ENCODE measurements around the gene FKBP14. TPM values are rescaled to one million over a fixed set of nuclear protein-coding genes. Genes with fewer than 3 reads are reported as not detected.
"Not testable (repeated sequence)": the region's sequence is repeated elsewhere in the genome, so short reads cannot be mapped to it uniquely, and the experiment has no call there.

Gene FKBP14
- total RNA-seq, 1 experiment from 2014 or later, result 29.8 TPM

DNA sequence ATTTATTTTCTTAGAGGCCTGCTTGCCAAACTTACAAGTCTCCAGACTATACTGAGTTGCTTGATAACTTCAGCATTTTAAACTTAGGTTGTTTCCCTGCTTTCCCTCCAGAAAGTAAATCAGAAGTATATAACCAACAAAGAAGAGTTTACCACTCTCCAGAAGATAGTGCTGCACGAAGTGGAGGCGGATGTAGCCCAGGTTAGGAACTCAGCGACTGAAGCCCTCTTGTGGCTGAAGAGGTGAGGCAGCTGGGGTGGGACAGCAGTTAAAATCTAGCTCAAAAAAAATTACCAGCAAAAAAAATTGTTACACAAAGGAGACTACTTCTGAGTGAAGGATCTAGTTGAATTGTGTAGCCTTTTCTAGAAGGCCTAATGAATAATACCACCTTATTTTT is 35.3 kb upstream of the FKBP14 start:
- not testable (repeated sequence) for BruUV-seq (replicated peaks); H3K9me3 ChIP-seq (ENCODE audit: insufficient read depth, low read depth)
- POLR2A ChIA-PET (ENCODE audit: unreplicated experiment), result interaction anchor here (0.6 to 0.7 kb wide), 3 partner anchors 33 to 110 kb away, joined by 3 to 13 read pairs (median 7); no protein-coding TSS in a partner anchor

DNA sequence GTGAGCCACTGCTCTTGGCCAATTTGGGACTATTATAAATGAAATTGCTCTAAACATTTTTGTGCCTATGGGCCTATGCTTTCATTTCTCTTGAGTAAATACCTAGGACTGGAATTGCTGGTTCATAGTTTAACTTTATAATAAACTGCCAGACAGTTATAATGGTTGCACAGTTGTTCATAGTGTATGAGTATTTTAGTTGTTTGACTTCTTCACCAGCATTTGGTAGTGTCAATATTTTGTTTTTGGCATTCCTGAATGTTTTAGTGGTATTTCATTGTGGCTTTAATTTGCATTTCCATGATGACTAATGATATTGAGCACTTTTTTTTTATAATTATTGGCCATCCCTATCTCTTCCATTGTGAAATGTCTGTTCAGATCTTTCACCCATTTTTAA is 31.2 kb upstream of the FKBP14 start:
- ChIA-PET CTCF (interaction anchor here (0.6 to 0.7 kb wide), 2 partner anchors 415 to 471 kb away, joined by 3 to 6 read pairs; no protein-coding TSS in a partner anchor), POLR2A (ENCODE audit: unreplicated experiment) (no interaction called here)
- no TSS peak for BruUV-seq (replicated peaks)

More for the DNA sequence above, 35.3 kb upstream of the FKBP14 start:
- H3K4me3 ChIP-seq; H3K36me3 ChIP-seq (ENCODE audit: low read depth); H3K4me2 ChIP-seq; H3K27ac ChIP-seq; H3K27me3 ChIP-seq (ENCODE audit: insufficient read depth, low read depth); H3K9me2 ChIP-seq (ENCODE audit: insufficient read depth); H2AFZ ChIP-seq; H4K20me1 ChIP-seq (ENCODE audit: insufficient read depth); H3K79me2 ChIP-seq (ENCODE audit: low read depth); H3F3A ChIP-seq (ENCODE audit: insufficient read depth, low read depth); H3K4me1 ChIP-seq (replicated peaks; ENCODE audit: insufficient read depth): not testable (repeated sequence)
- peak in 1 of 2 experiments; percentile 42 for DNase-seq
- TF ChIP-seq, protein P1, sequence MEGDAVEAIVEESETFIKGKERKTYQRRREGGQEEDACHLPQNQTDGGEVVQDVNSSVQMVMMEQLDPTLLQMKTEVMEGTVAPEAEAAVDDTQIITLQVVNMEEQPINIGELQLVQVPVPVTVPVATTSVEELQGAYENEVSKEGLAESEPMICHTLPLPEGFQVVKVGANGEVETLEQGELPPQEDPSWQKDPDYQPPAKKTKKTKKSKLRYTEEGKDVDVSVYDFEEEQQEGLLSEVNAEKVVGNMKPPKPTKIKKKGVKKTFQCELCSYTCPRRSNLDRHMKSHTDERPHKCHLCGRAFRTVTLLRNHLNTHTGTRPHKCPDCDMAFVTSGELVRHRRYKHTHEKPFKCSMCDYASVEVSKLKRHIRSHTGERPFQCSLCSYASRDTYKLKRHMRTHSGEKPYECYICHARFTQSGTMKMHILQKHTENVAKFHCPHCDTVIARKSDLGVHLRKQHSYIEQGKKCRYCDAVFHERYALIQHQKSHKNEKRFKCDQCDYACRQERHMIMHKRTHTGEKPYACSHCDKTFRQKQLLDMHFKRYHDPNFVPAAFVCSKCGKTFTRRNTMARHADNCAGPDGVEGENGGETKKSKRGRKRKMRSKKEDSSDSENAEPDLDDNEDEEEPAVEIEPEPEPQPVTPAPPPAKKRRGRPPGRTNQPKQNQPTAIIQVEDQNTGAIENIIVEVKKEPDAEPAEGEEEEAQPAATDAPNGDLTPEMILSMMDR (conservative IDR thresholded peaks at IDR 0.05), result peak; percentile 64
- intact Hi-C loops (cut with micrococcal nuclease; ENCODE audit: unreplicated experiment), result loop anchor here (1.0 to 10.0 kb wide), 9 partner anchors 49 to 1135 kb away; partner anchors contain the start of gene ZNRF2
- CTCF ChIA-PET, result interaction anchor here (0.7 to 1.6 kb wide), 12 partner anchors 34 to 1140 kb away, joined by 3 to 13 read pairs (median 4); no protein-coding TSS in a partner anchor

DNA sequence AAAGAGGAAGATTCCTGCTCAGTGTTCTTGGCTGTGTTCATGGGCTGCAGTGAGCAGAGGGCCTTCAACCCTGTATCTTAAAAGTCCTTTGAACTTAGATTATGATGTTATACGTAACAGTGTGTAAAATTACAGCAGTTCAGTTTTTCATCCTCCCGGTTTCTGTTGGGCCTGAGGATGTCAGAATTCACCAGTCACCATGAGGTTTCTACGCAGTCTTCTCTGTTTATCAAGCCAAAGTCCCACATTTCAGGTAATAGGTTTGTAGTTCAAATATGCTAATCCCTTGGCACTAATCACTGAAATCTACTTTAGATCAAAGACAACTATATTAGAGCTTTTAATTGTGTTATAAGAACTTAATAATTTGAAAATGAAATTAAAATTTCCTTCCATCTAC is 26.6 kb upstream of the FKBP14 start:
- no peaks in the 10 kb centered on the region; the same call in 1 of the 2 replicates for H3K9me3 ChIP-seq (ENCODE audit: insufficient read depth, low read depth)
- H3K4me3 ChIP-seq, result no peak overlapping the region
- H3K4me1 ChIP-seq (replicated peaks; ENCODE audit: insufficient read depth), result 0 out of 2 replicates have a peak, but pooled peaks cover 8% of the 10 kb centered on the region
- CTCF ChIA-PET, result no interaction called here
- no peak overlapping the region for H3K4me2 ChIP-seq
- TF ChIP-seq, protein P1 (conservative IDR thresholded peaks at IDR 0.05), result no peak
- no peak for TF ChIP-seq EZH2 (IDR thresholded peaks at IDR 0.05; ENCODE audit: low read depth)
- H3K27ac ChIP-seq, result no peak overlapping the region
- DNase-seq, result no peak
- no peak overlapping the region for H2AFZ ChIP-seq
- no peaks in the 10 kb centered on the region; the same call in 1 of the 2 replicates for H3F3A ChIP-seq (ENCODE audit: insufficient read depth, low read depth)
- H4K20me1 ChIP-seq (ENCODE audit: insufficient read depth), result no peaks in the 10 kb centered on the region
- POLR2A ChIA-PET (ENCODE audit: unreplicated experiment), result no interaction called here
- BruUV-seq (replicated peaks), result no TSS peak
- peaks cover 26% of the 10 kb centered on the region for H3K36me3 ChIP-seq (ENCODE audit: low read depth)
- intact Hi-C loops (cut with micrococcal nuclease; ENCODE audit: unreplicated experiment), result no loop called here
- H3K27me3 ChIP-seq (ENCODE audit: insufficient read depth, low read depth), result no peaks in the 10 kb centered on the region
- H3K79me2 ChIP-seq (ENCODE audit: low read depth), result no peaks in the 10 kb centered on the region
- no peaks in the 10 kb centered on the region for H3K9me2 ChIP-seq (ENCODE audit: insufficient read depth)

More for the DNA sequence above, 31.2 kb upstream of the FKBP14 start:
- Histone ChIP-seq H3K27ac (no peak overlapping the region), H3F3A (ENCODE audit: insufficient read depth, low read depth) (peaks cover 6% of the 10 kb centered on the region), H3K9me3 (ENCODE audit: insufficient read depth, low read depth) (no peaks in the 10 kb centered on the region), H3K79me2 (ENCODE audit: low read depth) (no peaks in the 10 kb centered on the region), H3K4me3 (no peak overlapping the region), H3K4me2 (no peak overlapping the region), H4K20me1 (ENCODE audit: insufficient read depth) (no peaks in the 10 kb centered on the region), H3K36me3 (ENCODE audit: low read depth) (peaks cover 26% of the 10 kb centered on the region), H3K9me2 (ENCODE audit: insufficient read depth) (no peaks in the 10 kb centered on the region), H3K4me1 (replicated peaks; ENCODE audit: insufficient read depth) (0 out of 2 replicates have a peak, but pooled peaks cover 8% of the 10 kb centered on the region), H3K27me3 (ENCODE audit: insufficient read depth, low read depth) (no peaks in the 10 kb centered on the region), H2AFZ (no peak overlapping the region)
- intact Hi-C loops (cut with micrococcal nuclease; ENCODE audit: unreplicated experiment), result no loop called here
- TF ChIP-seq EZH2 (IDR thresholded peaks at IDR 0.05; ENCODE audit: low read depth), result no peak
- TF ChIP-seq, protein P1 (conservative IDR thresholded peaks at IDR 0.05), result no peak
- peak in 1 of 2 experiments; percentile 57 for DNase-seq
